Tibial nerve (tissue), 4 donors: ENCODE data around the gene GALNTL6.

Experiments used
- CTCF ChIP-seq, 5 experiments: fragments of 200-600 bp in 3 of 5; fragments of 450-650 bp in 2 of 5; sonication (generic) in 3 of 5; IDR thresholded peaks; one replicate each; pipeline ENCODE4 v1.5.1; 2016 to 2019; ENCODE audit warnings: antibody characterized with exemption in 5 of 5, mild to moderate bottlenecking in 3 of 5, moderate library complexity in 2 of 5
- EP300 ChIP-seq, 2 donors: sonication (generic); formaldehyde crosslinking; IDR thresholded peaks; one replicate each; pipeline ENCODE4 v1.6.1; 2017; ENCODE audit warnings: antibody characterized with exemption in 2 of 2, mild to moderate bottlenecking in 1 of 2
- POLR2A ChIP-seq, 2 donors: fragments of 450-650 bp; IDR thresholded peaks; one replicate each; pipeline ENCODE4 v1.6.1; 2017; ENCODE audit warnings: antibody characterized with exemption in 2 of 2, mild to moderate bottlenecking in 2 of 2, moderate library complexity in 2 of 2

- TF ChIP-seq CTCF (IDR thresholded peaks at IDR 0.05) (no peak), POLR2A (IDR thresholded peaks at IDR 0.05) (no peak), EP300 (IDR thresholded peaks at IDR 0.05) (no peak)
Measured at GRCh38 chr4:172042714-172043114, 229.5 kb downstream of the GALNTL6 start.
